Measurements from ENCODE around the gene RTN4RL1.
"Not testable (repeated sequence)": the region's sequence is repeated elsewhere in the genome, so short reads cannot be mapped to it uniquely, and the experiment has no call there.

The RTN4RL1 gene

DNA sequence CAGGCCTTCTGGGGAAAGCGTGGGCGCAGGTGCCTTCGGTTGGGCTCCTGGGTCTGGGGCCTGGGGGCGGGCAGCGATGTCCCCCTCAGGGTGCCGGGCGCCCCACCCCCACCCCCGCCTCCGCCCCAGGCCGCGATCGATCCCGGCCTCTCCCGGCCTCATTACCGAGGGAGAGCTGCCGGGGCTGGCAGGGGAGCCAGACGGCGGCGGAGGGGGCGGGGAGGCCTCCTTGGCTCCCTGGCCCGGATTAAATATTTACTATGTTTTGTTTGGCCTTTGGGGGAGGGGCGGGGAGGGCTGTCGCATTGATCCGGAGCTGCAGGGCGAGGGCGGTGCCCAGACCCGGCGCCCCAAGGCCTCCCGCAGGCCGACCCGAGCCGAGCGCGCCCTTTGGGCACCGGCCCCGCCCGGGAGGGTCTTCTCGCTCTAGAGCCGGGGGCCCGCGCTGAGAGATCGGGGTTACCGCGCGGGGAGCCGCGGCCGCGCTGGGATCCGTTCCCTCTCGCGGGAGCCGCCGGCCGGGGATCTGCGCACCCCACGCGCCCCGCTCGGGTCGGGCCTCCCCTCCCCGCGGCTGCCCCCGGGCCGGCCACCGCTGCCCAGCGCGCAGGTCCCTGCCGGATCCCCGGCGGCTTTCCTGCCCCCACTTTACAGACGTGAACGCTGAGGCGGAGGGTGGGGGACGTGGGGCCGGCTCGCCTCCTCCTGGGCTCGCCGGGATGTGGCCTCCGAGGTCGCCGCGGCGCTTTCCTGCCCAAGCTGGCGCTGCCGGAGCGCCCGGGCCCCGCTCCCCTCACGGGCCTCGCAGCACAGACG is 27.0 kb downstream of the RTN4RL1 start:
- no peak for DNase-seq

- no peak for DNase-seq
Observed at GRCh38 chr17:1997289-1997926, 27.7 kb downstream of the RTN4RL1 start.

- no peak for DNase-seq
Observed at GRCh38 chr17:1996800-1997288, 28.3 kb downstream of the RTN4RL1 start.

- DNase-seq, result no peak
Observed at GRCh38 chr17:1995907-1996799, 29.0 kb downstream of the RTN4RL1 start.

- no peak for DNase-seq
Observed at GRCh38 chr17:1995321-1995892, 29.7 kb downstream of the RTN4RL1 start.

- no peak for DNase-seq
Observed at GRCh38 chr17:1994707-1995106, 30.4 kb downstream of the RTN4RL1 start.

- DNase-seq, result no peak
Observed at GRCh38 chr17:1992541-1992940, 32.6 kb downstream of the RTN4RL1 start.

- DNase-seq, result no peak
Observed at GRCh38 chr17:1989135-1989534, 36.0 kb downstream of the RTN4RL1 start.

- DNase-seq, result no peak
Observed at GRCh38 chr17:1986783-1987451, 38.2 kb downstream of the RTN4RL1 start.

GRCh38 chr17:1985686-1986085 is 39.4 kb downstream of the RTN4RL1 start:
- DNase-seq, result no peak

- DNase-seq, result no peak
Observed at GRCh38 chr17:1985093-1985492, 40.0 kb downstream of the RTN4RL1 start.

DNA sequence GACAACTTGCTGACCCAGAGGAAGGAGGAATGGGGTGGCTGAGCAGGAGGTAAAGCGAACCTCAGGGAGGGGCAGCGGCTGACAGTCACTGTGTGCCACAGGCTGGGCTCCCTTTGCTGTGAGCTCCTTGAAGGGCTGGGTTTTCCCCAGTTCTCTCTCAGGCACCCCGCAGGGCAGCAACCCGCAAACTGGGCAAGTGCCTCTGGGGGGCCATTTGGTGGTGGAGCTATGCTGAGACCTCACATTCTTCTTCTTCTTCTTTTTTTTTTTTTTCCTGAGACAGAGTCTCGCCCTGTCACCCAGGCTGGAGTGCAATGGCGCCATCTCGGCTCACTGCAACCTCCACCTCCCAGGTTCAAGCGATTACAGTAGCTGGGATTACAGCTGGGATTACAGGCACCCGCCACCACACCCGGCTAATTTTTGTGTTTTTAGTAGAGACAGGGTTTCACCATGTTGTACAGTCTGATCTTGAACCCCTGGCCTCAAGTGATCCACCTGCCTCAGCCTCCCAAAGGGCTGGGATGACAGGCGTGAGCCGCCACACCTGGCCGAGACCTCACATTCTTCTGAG is 42.3 kb downstream of the RTN4RL1 start:
- not testable (repeated sequence) for DNase-seq

- DNase-seq, result no peak
Observed at GRCh38 chr17:1980665-1981250, 44.4 kb downstream of the RTN4RL1 start.

GRCh38 chr17:1979182-1979985 is 45.8 kb downstream of the RTN4RL1 start:
- no peak for DNase-seq

- no peak for DNase-seq
Observed at GRCh38 chr17:1978396-1978949, 46.7 kb downstream of the RTN4RL1 start.

DNA sequence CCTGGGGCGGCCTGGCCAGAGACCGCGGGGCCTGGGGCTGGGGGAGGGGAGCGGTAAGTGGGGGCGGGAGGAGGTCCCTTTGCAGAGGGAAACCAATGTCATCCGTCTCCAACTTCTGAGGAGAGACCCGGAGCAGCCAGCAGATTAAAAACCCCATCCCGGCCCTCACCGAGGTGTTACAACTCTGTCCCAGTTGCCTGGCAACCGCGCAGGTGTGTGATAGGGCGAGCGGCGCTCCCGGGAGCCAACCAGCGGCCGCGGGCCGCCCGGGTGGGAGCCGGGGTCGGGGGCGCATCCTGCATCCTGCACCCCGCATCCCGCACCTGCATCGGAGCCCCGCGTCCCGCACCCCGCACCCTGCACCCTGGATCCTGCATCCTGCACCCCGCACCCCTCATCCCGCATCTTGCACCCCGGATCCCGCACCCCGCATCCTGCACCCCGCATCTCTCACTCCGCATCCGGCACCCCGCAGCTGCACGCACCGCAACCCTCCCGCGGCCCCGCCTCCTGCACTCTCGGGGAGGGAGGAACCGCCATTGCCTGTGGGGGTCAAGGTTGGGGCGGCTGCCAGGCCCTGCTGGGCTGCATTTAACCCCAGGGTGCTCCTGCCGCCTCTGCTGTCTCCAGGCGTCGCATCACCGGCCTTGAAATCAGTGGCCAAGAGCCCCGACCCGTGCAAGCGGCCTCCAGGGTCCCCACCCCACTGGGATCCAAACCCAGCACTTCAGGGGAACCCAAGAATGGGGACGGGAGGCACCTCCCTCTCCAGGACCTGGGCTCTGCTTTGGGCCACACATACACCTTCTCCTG is 47.3 kb downstream of the RTN4RL1 start:
- no peak for DNase-seq

GRCh38 chr17:1976683-1977064 is 48.5 kb downstream of the RTN4RL1 start:
- DNase-seq, result no peak

GRCh38 chr17:1976000-1976682 is 49.0 kb downstream of the RTN4RL1 start:
- no peak for DNase-seq

DNA sequence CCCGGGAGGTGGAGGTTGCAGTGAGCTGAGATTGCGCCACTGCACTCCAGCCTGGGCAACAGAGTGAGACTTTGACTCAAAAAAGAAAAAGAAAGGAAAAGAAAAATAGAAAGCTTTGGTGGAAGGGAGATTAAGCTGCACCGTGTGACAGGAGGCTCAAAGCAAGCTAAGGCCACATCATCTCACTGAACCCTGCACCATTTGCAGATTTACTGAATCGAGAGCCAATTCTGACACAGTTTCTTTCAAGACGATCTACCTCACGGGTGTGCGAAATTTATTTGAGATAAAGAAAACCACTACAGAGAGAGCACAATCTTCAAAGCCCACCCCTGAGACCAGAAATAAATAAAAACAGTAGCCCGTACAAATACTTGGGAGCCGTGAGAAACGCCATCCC is 49.6 kb downstream of the RTN4RL1 start:
- DNase-seq, result no peak
